ENCODE results near the gene CDC42BPB. TPM values are rescaled to one million over a fixed set of nuclear protein-coding genes. Genes with fewer than 3 reads are reported as not detected.

The CDC42BPB gene
- total and polyA plus RNA-seq, 2 of the 4 experiments (the other 2 are of a cell fraction) = 49.1 to 81.4 TPM

DNA sequence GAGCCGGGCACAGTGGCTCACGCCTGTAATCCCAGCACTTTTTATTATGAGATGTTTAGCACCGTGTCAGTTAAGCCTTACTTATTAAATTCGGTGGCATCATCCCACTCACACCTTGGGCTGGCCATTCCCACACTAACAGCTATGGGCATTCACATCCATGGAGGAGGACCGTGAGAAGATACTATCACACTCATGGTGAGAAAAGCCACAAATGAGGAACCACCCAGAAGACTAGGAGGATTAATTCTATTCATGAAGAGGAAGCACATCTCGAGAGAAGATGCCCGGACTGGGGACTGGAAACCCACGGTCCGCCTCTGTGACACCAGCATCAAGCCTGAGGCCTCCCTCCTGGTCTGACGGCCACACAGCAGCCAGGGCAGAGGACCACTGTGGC is 4.9 kb downstream of the CDC42BPB start:
- no peak for DNase-seq
- no peak overlapping the region for H3K4ac ChIP-seq (ENCODE audit: low read depth, low read length)
- WGBS, 2 experiments (ENCODE audit: extremely low coverage in 2 of 2, insufficient read length in 1 of 2) = 81% methylated on average over 3 of the region's 10 CpGs; no CpG with 5 or more reads in 1 of the 2 experiments
- H3K9me1 ChIP-seq (ENCODE audit: insufficient read depth, low read length) = peaks cover 3% of the 10 kb centered on the region
- no peak overlapping the region for H3K27ac ChIP-seq (ENCODE audit: insufficient read depth, low read length)
- no peak overlapping the region; the same call in 1 of the 2 replicates for H3K56ac ChIP-seq (ENCODE audit: extremely low read depth, insufficient read depth, low read length)
- H3K9ac ChIP-seq (ENCODE audit: low read depth, low read length) = no peak overlapping the region
- ATAC-seq (ENCODE audit: low read depth) = no peak
- ChIA-PET CTCF (no interaction called here), POLR2A (ENCODE audit: unreplicated experiment) (no interaction called here)
- H3K4me2 ChIP-seq (ENCODE audit: low read depth, low read length) = no peak overlapping the region
- no peak overlapping the region for H3K4me3 ChIP-seq (ENCODE audit: insufficient read depth, low read depth, low read length)
- TF ChIP-seq RAD21 (IDR thresholded peaks at IDR 0.05; ENCODE audit: low read length) = no peak
- no peak for TF ChIP-seq RCOR1 (IDR thresholded peaks at IDR 0.05; ENCODE audit: insufficient replicate concordance, low read length)
- peaks cover 83% of the 10 kb centered on the region for H4K20me1 ChIP-seq (ENCODE audit: insufficient read depth, low read length)
- dilution Hi-C loops (cut with HindIII; ENCODE audit: low sequenced_read_pairs, unreplicated experiment) = no loop called here
- H3K23ac ChIP-seq (ENCODE audit: low read depth, low read length) = no peak overlapping the region
- in situ Hi-C loops (cut with MboI; ENCODE audit: low sequenced_read_pairs) = no loop called here
- BruUV-seq (replicated peaks) = no TSS peak
- H2BK20ac ChIP-seq (ENCODE audit: low read depth, low read length) = no peak overlapping the region
- H2AK9ac ChIP-seq (replicated peaks; ENCODE audit: low read depth, low read length, poor library complexity) = no peak overlapping the region
- intact Hi-C loops (cut with micrococcal nuclease) = loop anchor here (10.0 kb wide), 1 partner anchor 358 kb away; no protein-coding TSS in a partner anchor
- H3K27me3 ChIP-seq (ENCODE audit: control insufficient read depth, insufficient read depth, low read length) = no peaks in the 10 kb centered on the region
- H2AK5ac ChIP-seq (ENCODE audit: low read depth, low read length) = no peak overlapping the region
- H4K91ac ChIP-seq (ENCODE audit: insufficient read depth, low read depth, low read length) = no peak overlapping the region
- H2BK5ac ChIP-seq (ENCODE audit: low read depth, low read length, poor library complexity, severe bottlenecking) = no peak overlapping the region
- no peaks in the 10 kb centered on the region for H3K9me3 ChIP-seq (ENCODE audit: control insufficient read depth, insufficient read depth, low read length)
- peaks cover 12 to 64% of the 10 kb centered on the region in 2 experiments for H3K79me1 ChIP-seq (ENCODE audit: low read depth in 1 of 2, low read length in 2 of 2)
- H2BK120ac ChIP-seq (ENCODE audit: low read depth, low read length) = no peak overlapping the region
- no peak overlapping the region for H4K5ac ChIP-seq (ENCODE audit: low read depth, low read length)
- H2BK15ac ChIP-seq (ENCODE audit: low read depth, low read length) = no peak overlapping the region
- H4K8ac ChIP-seq (ENCODE audit: low read depth in 2 of 2, low read length in 2 of 2) = no peak overlapping the region
- peaks cover 6% of the 10 kb centered on the region for H3K4me1 ChIP-seq (ENCODE audit: control insufficient read depth, insufficient read depth, low read length)
- no peak overlapping the region for H2AFZ ChIP-seq (replicated peaks; ENCODE audit: low read length, poor library complexity)
- H3K36me3 ChIP-seq (ENCODE audit: control insufficient read depth, insufficient read depth, low read length) = peaks cover 5% of the 10 kb centered on the region; the same call in 1 of the 2 replicates
- no peak overlapping the region for H3K18ac ChIP-seq (ENCODE audit: low read depth, low read length)
- H3K14ac ChIP-seq (replicated peaks; ENCODE audit: low read depth, low read length) = no peak overlapping the region
